DOHH2 (cell line): ENCODE results near the gene SMURF1.

Experiments used
- H3F3A ChIP-seq: fragments of 200-600 bp; sonication (generic), shearing (Covaris generic); 2 replicates; pipeline ENCODE4 v1.6.0; 2016; ENCODE audit warnings: antibody characterized with exemption, mild to moderate bottlenecking; ENCODE audit not compliant: control insufficient read depth, insufficient read depth
- H3K27ac ChIP-seq: fragments of 200-600 bp; sonication (generic); 2 replicates; pipeline ENCODE4 v1.5.1; 2014; ENCODE audit warnings: low read depth, mild to moderate bottlenecking, low read length, moderate library complexity
- H3K27me3 ChIP-seq: fragments of 200-600 bp; sonication (generic); 2 replicates; pipeline ENCODE4 v1.6.1; 2014; ENCODE audit warnings: mild to moderate bottlenecking, low read length, mixed read lengths; ENCODE audit not compliant: control insufficient read depth
- H3K36me3 ChIP-seq: fragments of 200-600 bp; sonication (generic); 2 replicates; pipeline ENCODE4 v1.6.1; 2014; ENCODE audit warnings: mild to moderate bottlenecking, low read length, moderate library complexity, mixed read lengths; ENCODE audit not compliant: control insufficient read depth
- H3K4me1 ChIP-seq: fragments of 200-600 bp; sonication (generic); 2 replicates; pipeline ENCODE4 v1.6.1; 2014; ENCODE audit warnings: mild to moderate bottlenecking, low read length, mixed read lengths; ENCODE audit not compliant: control insufficient read depth
- H3K4me2 ChIP-seq: fragments of 200-600 bp; sonication (generic); 2 replicates; pipeline ENCODE4 v1.6.0; 2014; ENCODE audit warnings: mild to moderate bottlenecking, low read length, moderate library complexity
- H3K4me3 ChIP-seq: fragments of 200-600 bp; sonication (generic); 2 replicates; pipeline ENCODE4 v1.5.1; 2014; ENCODE audit warnings: mild to moderate bottlenecking, low read length, mixed read lengths
- H3K79me2 ChIP-seq: fragments of 200-600 bp; sonication (generic); 2 replicates; pipeline ENCODE4 v1.6.1; 2014; ENCODE audit warnings: mild to moderate bottlenecking, low read length, mixed read lengths; ENCODE audit not compliant: control insufficient read depth
- H3K9me2 ChIP-seq: fragments of 200-600 bp; sonication (generic); replicated peaks from 2 replicates; pipeline ENCODE4 v1.6.1; 2014; ENCODE audit warnings: mild to moderate bottlenecking, low read length, mixed read lengths; ENCODE audit not compliant: control insufficient read depth
- H3K9me3 ChIP-seq: fragments of 200-600 bp; sonication (generic); 2 replicates; pipeline ENCODE4 v1.6.1; 2014; ENCODE audit warnings: antibody characterized with exemption, low read length, mixed read lengths; ENCODE audit not compliant: control insufficient read depth, insufficient read depth
- H4K20me1 ChIP-seq: fragments of 200-600 bp; sonication (generic); 2 replicates; pipeline ENCODE4 v1.6.0; 2014; ENCODE audit warnings: low read depth, mild to moderate bottlenecking, antibody characterized with exemption, low read length, moderate library complexity; ENCODE audit not compliant: control insufficient read depth, insufficient read depth
- CTCF ChIP-seq: fragments of 200-600 bp; sonication (generic); IDR thresholded peaks from one replicate; pipeline ENCODE4 v1.5.1; 2014; ENCODE audit warnings: antibody characterized with exemption, mild to moderate bottlenecking, low read depth, low read length; ENCODE audit not compliant: poor library complexity, severe bottlenecking
- EZH2phosphoT487 ChIP-seq: fragments of 200-600 bp; sonication (generic); IDR thresholded peaks from 2 replicates; pipeline ENCODE4 v1.6.1; 2017; ENCODE audit warnings: borderline replicate concordance, mild to moderate bottlenecking, antibody characterized with exemption, low read length, moderate library complexity, mixed read lengths

SMURF1 gene

GRCh38 chr7:99155211-99155610 lies 11.3 kb upstream of the SMURF1 start:
- peak overlapping the region; percentile 32 for H3K4me2 ChIP-seq
- H3F3A ChIP-seq, result no peaks in the 10 kb centered on the region
- no peak overlapping the region for H3K4me3 ChIP-seq
- H3K9me3 ChIP-seq, result no peaks in the 10 kb centered on the region
- H3K27me3 ChIP-seq, result peaks cover 10% of the 10 kb centered on the region; the same call in 1 of the 2 replicates
- no peak overlapping the region for H3K27ac ChIP-seq
- TF ChIP-seq CTCF (no peak), EZH2phosphoT487 (no peak)
- H3K36me3 ChIP-seq, result no peaks in the 10 kb centered on the region
- H3K9me2 ChIP-seq, result no peaks in the 10 kb centered on the region
- no peaks in the 10 kb centered on the region for H4K20me1 ChIP-seq
- no peaks in the 10 kb centered on the region for H3K79me2 ChIP-seq
- H3K4me1 ChIP-seq, result peaks cover 10% of the 10 kb centered on the region

GRCh38 chr7:99146979-99147378 lies 3.1 kb upstream of the SMURF1 start:
- H3K4me2 ChIP-seq, result no peak overlapping the region
- H3K4me3 ChIP-seq, result no peak overlapping the region
- peaks cover 6% of the 10 kb centered on the region; the same call in 1 of the 2 replicates for H3F3A ChIP-seq
- H3K9me3 ChIP-seq, result no peaks in the 10 kb centered on the region
- H3K36me3 ChIP-seq, result peaks cover 4% of the 10 kb centered on the region
- peaks cover 6% of the 10 kb centered on the region for H4K20me1 ChIP-seq
- peaks cover 16% of the 10 kb centered on the region for H3K79me2 ChIP-seq
- H3K9me2 ChIP-seq, result no peaks in the 10 kb centered on the region
- TF ChIP-seq EZH2phosphoT487 (no peak), CTCF (no peak)
- H3K27me3 ChIP-seq, result 0 out of 2 replicates have a peak, but pooled peaks cover 7% of the 10 kb centered on the region
- no peak overlapping the region for H3K27ac ChIP-seq
- H3K4me1 ChIP-seq, result peaks cover 20% of the 10 kb centered on the region

DNA sequence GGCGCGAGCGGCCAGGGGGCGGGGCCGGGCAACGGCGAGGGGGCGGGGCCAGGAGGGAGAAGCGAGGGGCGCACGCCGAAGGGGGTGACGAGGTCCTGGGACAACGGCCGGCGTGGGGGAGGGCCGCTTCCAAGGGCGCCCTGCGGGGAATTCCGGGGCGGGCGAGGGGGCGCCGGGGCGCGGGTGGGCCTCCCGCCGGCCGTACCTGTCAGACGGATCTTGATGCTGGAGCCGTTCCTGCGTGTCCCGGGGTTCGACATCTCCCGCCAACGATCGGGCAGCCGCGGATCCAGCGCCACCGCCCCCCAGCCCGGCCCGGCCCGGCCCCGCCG lies 421 bp downstream of the SMURF1 start:
- peaks cover 35% of the 10 kb centered on the region for H4K20me1 ChIP-seq
- H3K9me2 ChIP-seq, result no peaks in the 10 kb centered on the region
- H3K4me3 ChIP-seq, result peak overlapping the region; percentile 83
- H3K4me1 ChIP-seq, result peaks cover 34% of the 10 kb centered on the region
- H3K27ac ChIP-seq, result peak overlapping the region; percentile 71
- peaks cover 21% of the 10 kb centered on the region for H3F3A ChIP-seq
- H3K9me3 ChIP-seq, result no peaks in the 10 kb centered on the region
- peak overlapping the region; percentile 78 for H3K4me2 ChIP-seq
- 0 out of 2 replicates have a peak, but pooled peaks cover 5% of the 10 kb centered on the region for H3K27me3 ChIP-seq
- TF ChIP-seq CTCF, result no peak
- TF ChIP-seq EZH2phosphoT487, result no peak
- peaks cover 51% of the 10 kb centered on the region for H3K79me2 ChIP-seq
- peaks cover 10% of the 10 kb centered on the region for H3K36me3 ChIP-seq
